MM.1S (cell line): ENCODE measurements around the gene SAE1.

Experiments used
- EZH2phosphoT487 ChIP-seq: fragments of 300-600 bp; sonication (generic); IDR thresholded peaks from 2 replicates; pipeline ENCODE4 v1.6.1; 2018; ENCODE audit warnings: antibody characterized with exemption, low read length
- TF ChIP-seq, protein P1 (sequence below): fragments of 300-600 bp; sonication (generic); IDR thresholded peaks from 2 replicates; pipeline ENCODE4 v1.5.1; 2016; ENCODE audit warnings: antibody characterized with exemption, low read length, mixed read lengths

DNA sequence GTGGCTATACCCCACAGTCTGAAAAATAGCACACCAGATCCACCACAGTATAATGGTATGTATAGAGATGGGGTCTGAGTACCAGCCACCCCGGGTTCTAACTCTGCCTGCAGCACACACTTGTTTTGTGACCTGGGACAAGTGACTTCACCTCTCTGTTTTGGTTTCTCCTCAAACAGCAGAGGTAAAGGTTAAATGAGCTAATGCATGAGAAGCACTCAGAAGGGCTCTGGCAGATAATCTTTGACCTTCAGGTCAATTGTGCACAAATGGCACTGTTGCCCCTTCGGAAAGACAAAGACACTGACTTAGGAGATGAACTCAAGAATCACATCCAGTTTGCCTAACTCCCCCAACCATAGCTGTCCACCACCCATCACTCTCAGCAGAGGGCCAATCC lies 24.8 kb upstream of the SAE1 start:
- TF ChIP-seq EZH2phosphoT487: no peak
- TF ChIP-seq, protein P1, sequence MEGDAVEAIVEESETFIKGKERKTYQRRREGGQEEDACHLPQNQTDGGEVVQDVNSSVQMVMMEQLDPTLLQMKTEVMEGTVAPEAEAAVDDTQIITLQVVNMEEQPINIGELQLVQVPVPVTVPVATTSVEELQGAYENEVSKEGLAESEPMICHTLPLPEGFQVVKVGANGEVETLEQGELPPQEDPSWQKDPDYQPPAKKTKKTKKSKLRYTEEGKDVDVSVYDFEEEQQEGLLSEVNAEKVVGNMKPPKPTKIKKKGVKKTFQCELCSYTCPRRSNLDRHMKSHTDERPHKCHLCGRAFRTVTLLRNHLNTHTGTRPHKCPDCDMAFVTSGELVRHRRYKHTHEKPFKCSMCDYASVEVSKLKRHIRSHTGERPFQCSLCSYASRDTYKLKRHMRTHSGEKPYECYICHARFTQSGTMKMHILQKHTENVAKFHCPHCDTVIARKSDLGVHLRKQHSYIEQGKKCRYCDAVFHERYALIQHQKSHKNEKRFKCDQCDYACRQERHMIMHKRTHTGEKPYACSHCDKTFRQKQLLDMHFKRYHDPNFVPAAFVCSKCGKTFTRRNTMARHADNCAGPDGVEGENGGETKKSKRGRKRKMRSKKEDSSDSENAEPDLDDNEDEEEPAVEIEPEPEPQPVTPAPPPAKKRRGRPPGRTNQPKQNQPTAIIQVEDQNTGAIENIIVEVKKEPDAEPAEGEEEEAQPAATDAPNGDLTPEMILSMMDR: no peak
